HG03097 (cell line): Measurements from ENCODE around the gene RPS6KC1.
"Not testable (repeated sequence)": the region's sequence is repeated elsewhere in the genome, so short reads cannot be mapped to it uniquely, and the experiment has no call there.

ENCODE experiments used
- ATAC-seq: cut with Tn5 transposase; IDR thresholded peaks from one replicate; pipeline ENCODE4 v1.9.1; 2021; ENCODE audit not compliant: unreplicated experiment, low FRiP score

RPS6KC1 gene

GRCh38 chr1:213138391-213138790 lies 87.3 kb downstream of the RPS6KC1 start:
- ATAC-seq, result no peak

DNA sequence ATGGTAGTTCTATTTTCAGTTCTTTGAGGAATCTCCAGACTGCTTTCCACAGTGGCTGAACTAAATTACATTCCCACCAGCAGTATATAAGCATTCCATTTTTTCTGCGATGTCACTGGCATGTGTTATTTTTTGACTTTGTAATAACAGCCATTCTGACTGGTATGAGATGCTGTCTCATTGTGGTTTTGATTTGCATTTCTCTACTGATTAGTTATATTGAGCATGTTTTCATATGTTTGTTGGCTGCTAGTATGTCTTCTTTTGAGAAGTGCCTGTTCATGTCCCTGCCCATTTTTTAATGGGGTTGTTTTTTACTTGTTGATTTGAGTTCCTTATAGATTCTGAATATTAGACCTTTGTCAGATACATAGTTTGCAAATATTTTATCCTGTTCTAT lies 87.9 kb downstream of the RPS6KC1 start:
- no peak for ATAC-seq

DNA sequence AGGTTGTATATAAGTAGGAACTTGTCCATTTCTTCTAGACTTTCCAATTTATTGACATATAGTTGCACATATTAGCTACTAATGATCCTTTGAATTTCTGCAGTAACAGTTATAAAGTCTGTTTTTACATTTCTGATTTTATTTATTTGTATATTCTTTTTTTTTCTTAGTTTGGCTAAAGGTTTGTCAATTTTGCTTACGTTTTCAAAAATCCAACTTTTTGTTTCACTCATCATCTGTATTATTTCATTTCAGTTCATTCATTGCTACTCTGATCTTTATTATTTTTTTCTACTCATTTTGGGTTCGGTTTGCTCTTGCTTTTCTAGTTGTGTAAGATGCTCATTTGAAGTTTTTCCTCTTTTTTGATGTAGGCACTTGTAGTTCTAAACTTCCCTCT lies 97.9 kb downstream of the RPS6KC1 start:
- ATAC-seq, result no peak

DNA sequence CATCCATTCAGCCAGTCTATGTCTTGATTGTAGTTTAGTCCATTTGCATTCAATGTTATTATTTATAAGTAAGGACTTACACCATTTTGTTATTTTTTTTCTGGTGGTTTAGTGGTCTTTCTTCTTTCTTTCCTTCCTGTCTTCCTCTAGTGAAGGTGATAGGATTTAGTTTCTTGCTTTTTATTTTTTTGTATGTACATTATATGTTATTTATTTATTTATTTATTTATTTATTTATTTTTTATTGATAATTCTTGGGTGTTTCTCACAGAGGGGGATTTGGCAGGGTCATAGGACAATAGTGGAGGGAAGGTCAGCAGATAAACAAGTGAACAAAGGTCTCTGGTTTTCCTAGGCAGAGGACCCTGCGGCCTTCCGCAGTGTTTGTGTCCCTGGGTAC lies 99.0 kb downstream of the RPS6KC1 start:
- ATAC-seq, result not testable (repeated sequence)

DNA sequence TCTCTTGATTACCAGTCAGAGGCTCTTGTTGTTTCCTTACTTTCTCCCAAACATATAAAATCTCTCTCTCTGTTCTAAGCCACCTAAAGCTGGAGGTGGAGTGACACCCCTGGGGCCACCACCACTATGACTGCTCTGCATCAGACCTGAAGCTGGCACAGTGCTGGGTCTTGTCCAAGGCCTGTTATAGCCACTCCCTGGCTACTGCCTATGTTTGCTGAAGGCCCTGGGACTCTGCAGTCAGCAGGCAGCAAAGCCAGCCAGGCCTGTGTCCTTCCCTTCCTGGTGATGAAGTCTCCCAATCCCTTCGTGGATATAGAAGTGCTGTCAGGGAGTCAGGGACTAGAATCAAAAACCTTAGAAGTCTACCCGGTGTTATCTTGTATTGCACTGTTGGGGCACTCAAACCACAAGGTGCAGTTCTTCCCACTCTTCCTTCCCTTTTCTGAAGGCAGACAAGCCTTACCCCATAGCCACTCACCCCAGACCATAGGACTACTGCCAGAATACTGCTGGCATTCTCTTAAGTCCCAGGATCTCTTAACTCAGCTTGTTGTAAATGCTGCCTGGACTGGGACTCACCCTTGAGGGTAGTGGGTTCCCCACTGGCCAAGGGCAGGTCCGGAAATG lies 103.1 kb downstream of the RPS6KC1 start:
- ATAC-seq, result no peak

- ATAC-seq, result no peak
Observed at GRCh38 chr1:213159376-213159775, 108.3 kb downstream of the RPS6KC1 start.

DNA sequence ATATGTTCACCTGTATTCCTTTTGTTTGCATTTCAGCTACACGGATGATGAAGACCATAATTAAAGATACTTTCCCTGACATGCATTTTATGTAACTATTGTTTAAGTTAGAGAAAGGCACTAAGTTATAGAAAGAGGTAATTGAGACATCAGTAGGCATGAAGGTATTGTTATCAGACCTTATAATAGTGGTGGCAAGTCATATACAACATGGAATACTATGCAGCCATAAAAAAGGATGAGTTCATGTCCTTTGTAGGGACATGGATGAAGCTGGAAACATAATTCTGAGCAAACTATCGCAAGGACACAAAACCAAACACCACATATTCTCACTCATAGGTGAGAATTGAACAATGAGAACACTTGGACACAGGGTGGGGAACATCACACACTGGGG lies 109.4 kb downstream of the RPS6KC1 start:
- not testable (repeated sequence) for ATAC-seq

DNA sequence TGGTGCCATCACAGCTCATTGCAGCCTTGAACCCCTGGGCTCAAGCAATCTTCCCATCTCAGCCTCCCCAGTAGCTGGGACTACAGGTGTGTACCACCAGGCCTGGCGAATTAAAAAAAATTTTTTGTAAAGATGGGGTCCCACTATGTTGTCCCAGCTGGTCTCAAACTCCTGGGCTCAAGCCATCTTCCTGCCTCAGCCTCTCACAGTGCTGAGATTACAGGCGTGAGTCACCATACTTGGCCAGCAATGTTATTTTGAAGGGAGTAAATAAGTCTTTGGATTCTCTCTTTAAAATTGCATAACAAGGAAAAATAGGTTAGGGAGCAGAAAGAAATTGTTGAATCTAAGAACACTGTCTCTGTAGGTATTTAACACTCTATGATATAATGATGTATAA lies 111.3 kb downstream of the RPS6KC1 start:
- no peak for ATAC-seq

DNA sequence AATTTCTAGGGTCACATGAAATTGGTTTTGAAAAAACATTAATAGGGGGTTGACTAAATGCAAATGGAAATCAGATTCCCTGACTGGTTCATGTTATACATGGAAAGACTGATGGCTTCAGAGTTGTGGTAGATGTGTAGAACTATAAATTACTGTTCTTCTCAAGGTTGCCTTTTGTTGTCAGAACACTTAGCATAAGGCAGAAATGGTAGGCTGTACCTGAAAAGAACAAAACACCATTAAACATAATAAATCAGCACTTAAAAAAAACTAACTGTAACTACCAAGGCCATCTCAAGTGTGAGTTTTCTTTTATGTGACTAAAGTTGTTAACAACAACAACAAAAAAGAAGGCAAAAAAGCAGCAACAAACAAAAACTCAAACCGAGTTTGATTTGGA lies 111.8 kb downstream of the RPS6KC1 start:
- no peak for ATAC-seq

- ATAC-seq, result no peak
Observed at GRCh38 chr1:213163278-213163711, 112.3 kb downstream of the RPS6KC1 start.

DNA sequence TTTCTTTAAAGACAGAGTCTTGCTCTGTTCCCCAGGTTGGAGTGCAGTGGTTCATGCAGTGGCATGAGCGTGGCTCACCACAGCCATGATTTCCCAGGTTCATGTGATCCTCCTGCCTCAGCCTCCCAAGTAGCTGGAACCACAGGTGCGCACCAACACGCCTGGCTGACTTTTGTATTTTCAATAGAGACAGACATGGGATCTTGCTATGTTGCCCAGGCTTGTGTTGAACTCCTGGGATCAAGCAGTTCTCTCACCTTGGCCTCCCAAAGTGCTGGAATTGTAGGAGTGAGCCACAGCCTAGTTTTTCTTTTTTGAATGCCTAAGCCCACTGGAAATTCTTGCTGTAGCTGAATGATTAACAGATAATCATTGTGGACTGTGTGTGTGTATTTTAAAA lies 113.5 kb downstream of the RPS6KC1 start:
- no peak for ATAC-seq

GRCh38 chr1:213166852-213167251 lies 115.8 kb downstream of the RPS6KC1 start:
- no peak for ATAC-seq

- ATAC-seq, result no peak
Observed at GRCh38 chr1:213171711-213172110, 120.7 kb downstream of the RPS6KC1 start.

DNA sequence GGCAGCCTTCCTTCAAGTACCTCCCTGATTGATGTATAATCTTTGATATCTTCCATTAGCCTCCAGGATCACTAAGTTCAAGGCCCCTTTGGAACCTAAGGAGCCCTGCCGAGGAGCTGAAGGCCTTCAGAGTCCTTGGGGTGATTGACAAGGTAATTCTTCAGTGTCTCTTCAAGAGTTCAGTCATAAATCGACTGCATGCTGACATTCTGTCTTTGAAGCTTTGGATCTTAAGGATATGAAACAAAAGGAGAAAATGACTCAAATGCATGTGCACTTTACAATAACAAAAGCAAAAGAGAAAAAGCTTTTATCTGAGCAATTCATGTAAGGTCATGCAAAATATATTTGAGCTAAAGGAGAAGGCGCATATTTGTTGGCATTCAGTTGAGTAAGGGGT lies 125.3 kb downstream of the RPS6KC1 start:
- ATAC-seq, result no peak

- no peak for ATAC-seq
Observed at GRCh38 chr1:213179784-213180183, 128.7 kb downstream of the RPS6KC1 start.

GRCh38 chr1:213180833-213181232 lies 129.8 kb downstream of the RPS6KC1 start:
- ATAC-seq, result no peak

- ATAC-seq, result no peak
Observed at GRCh38 chr1:213183036-213183672, 132.1 kb downstream of the RPS6KC1 start.

DNA sequence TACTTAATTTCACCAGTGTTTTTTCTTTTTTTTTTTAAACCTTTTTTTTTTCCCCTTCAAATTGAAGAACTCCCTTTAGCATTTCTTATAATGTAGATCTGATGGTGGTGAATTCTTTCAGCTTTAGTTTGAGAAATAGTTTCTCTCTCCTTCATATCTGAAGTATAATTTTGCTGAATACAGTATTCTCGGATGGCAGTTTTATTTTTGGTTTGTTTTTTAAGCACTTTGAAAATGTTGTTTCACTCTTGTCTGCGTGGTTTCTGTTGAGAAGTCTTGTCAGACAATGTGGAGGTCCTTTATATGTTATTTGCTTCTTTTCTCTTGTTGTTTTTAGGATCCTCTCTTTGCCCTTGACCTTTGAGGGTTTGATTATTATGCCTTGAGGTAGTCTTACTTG lies 135.1 kb downstream of the RPS6KC1 start:
- ATAC-seq, result no peak

GRCh38 chr1:213192026-213192425 lies 141.0 kb downstream of the RPS6KC1 start:
- no peak for ATAC-seq

GRCh38 chr1:213194383-213194782 lies 143.3 kb downstream of the RPS6KC1 start:
- no peak for ATAC-seq

- ATAC-seq, result no peak
Observed at GRCh38 chr1:213194855-213195254, 143.8 kb downstream of the RPS6KC1 start.

GRCh38 chr1:213196328-213197054 lies 145.4 kb downstream of the RPS6KC1 start:
- ATAC-seq, result not testable (repeated sequence)
